ENCODE measurements around the gene FAR1.

FAR1 gene

GRCh38 chr11:13667795-13668101 lies 720 bp upstream of the FAR1 start:
- no peak for ATAC-seq (ENCODE audit: insufficient read depth, low read depth)
- H3K4me1 ChIP-seq (ENCODE audit: insufficient read depth, low read length) = no peaks in the 10 kb centered on the region
- no peak for DNase-seq
- H3K4me2 ChIP-seq (ENCODE audit: insufficient read depth, low read length) = no peak overlapping the region
- H3K79me2 ChIP-seq (ENCODE audit: insufficient read depth, low read length) = no peaks in the 10 kb centered on the region
- H3K36me3 ChIP-seq (ENCODE audit: insufficient read depth, low read length) = no peaks in the 10 kb centered on the region
- H3K9ac ChIP-seq (ENCODE audit: low read depth, low read length) = no peak overlapping the region
- no peaks in the 10 kb centered on the region for H3K27me3 ChIP-seq (ENCODE audit: insufficient read depth, low read length, poor library complexity)
- TF ChIP-seq EZH2 (IDR thresholded peaks at IDR 0.05; ENCODE audit: borderline replicate concordance, low read depth, low read length, severe bottlenecking) = no peak
- TF ChIP-seq, protein P1, sequence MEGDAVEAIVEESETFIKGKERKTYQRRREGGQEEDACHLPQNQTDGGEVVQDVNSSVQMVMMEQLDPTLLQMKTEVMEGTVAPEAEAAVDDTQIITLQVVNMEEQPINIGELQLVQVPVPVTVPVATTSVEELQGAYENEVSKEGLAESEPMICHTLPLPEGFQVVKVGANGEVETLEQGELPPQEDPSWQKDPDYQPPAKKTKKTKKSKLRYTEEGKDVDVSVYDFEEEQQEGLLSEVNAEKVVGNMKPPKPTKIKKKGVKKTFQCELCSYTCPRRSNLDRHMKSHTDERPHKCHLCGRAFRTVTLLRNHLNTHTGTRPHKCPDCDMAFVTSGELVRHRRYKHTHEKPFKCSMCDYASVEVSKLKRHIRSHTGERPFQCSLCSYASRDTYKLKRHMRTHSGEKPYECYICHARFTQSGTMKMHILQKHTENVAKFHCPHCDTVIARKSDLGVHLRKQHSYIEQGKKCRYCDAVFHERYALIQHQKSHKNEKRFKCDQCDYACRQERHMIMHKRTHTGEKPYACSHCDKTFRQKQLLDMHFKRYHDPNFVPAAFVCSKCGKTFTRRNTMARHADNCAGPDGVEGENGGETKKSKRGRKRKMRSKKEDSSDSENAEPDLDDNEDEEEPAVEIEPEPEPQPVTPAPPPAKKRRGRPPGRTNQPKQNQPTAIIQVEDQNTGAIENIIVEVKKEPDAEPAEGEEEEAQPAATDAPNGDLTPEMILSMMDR (IDR thresholded peaks at IDR 0.05; ENCODE audit: borderline replicate concordance, extremely low read depth, low read length, poor library complexity, severe bottlenecking) = no peak
- H3K27ac ChIP-seq (ENCODE audit: low read length) = no peak overlapping the region
- H3K9me3 ChIP-seq (ENCODE audit: insufficient read depth, low read length, severe bottlenecking) = no peaks in the 10 kb centered on the region
- H2AFZ ChIP-seq (ENCODE audit: low read depth, low read length) = no peak overlapping the region
- no peak overlapping the region for H3K4me3 ChIP-seq (ENCODE audit: low read depth in 1 of 2, low read length in 2 of 2)
- H4K20me1 ChIP-seq (ENCODE audit: insufficient read depth, low read length) = no peaks in the 10 kb centered on the region

DNA sequence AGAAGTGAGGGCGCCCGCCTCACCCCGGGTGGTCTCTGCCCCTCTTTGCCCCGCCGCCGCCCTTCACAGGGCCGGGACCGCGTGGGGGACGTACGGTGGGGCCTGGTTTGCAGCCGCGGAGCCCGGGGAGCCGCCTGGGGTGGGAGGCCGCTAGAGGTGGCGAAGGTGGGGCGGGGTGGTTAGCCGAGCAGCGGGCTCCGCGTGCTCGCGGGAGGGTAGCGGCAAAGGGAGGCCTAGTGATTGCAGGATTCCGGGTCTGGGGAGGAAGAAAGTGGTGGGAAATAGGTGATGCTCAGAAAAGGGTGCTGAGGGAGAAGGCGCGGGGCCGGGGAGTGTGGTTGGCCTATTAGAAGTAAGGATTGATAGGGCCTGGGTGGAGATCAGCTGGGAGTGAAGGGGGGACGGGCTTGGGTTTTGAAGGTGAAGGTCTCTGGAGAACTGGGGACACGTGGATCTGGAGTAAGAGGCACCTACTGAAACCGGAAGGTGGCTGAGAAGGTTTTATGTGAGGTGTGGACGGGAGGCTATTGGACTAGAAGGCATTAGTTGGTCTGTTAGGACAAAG lies 571 bp downstream of the FAR1 start:
- Histone ChIP-seq H3K9me3 (ENCODE audit: insufficient read depth, low read length, severe bottlenecking) (no peaks in the 10 kb centered on the region), H3K4me1 (ENCODE audit: insufficient read depth, low read length) (no peaks in the 10 kb centered on the region), H4K20me1 (ENCODE audit: insufficient read depth, low read length) (no peaks in the 10 kb centered on the region), H2AFZ (ENCODE audit: low read depth, low read length) (no peak overlapping the region), H3K4me2 (ENCODE audit: insufficient read depth, low read length) (no peak overlapping the region), H3K4me3 (ENCODE audit: low read depth in 1 of 2, low read length in 2 of 2) (no peak overlapping the region), H3K36me3 (ENCODE audit: insufficient read depth, low read length) (no peaks in the 10 kb centered on the region), H3K27me3 (ENCODE audit: insufficient read depth, low read length, poor library complexity) (no peaks in the 10 kb centered on the region), H3K9ac (ENCODE audit: low read depth, low read length) (no peak overlapping the region), H3K79me2 (ENCODE audit: insufficient read depth, low read length) (no peaks in the 10 kb centered on the region), H3K27ac (ENCODE audit: low read length) (no peak overlapping the region)
- DNase-seq (no peak), ATAC-seq (ENCODE audit: insufficient read depth, low read depth) (no peak)
- no peak for TF ChIP-seq EZH2 (IDR thresholded peaks at IDR 0.05; ENCODE audit: borderline replicate concordance, low read depth, low read length, severe bottlenecking)
- TF ChIP-seq, protein P1 (IDR thresholded peaks at IDR 0.05; ENCODE audit: borderline replicate concordance, extremely low read depth, low read length, poor library complexity, severe bottlenecking) = no peak

GRCh38 chr11:13669544-13670488 lies 1.3 kb downstream of the FAR1 start:
- no peak overlapping the region for H3K4me3 ChIP-seq (ENCODE audit: low read depth in 1 of 2, low read length in 2 of 2)
- no peaks in the 10 kb centered on the region for H3K36me3 ChIP-seq (ENCODE audit: insufficient read depth, low read length)
- H3K9ac ChIP-seq (ENCODE audit: low read depth, low read length) = no peak overlapping the region
- no peaks in the 10 kb centered on the region for H3K9me3 ChIP-seq (ENCODE audit: insufficient read depth, low read length, severe bottlenecking)
- no peaks in the 10 kb centered on the region for H3K79me2 ChIP-seq (ENCODE audit: insufficient read depth, low read length)
- no peaks in the 10 kb centered on the region for H3K4me1 ChIP-seq (ENCODE audit: insufficient read depth, low read length)
- no peak for ATAC-seq (ENCODE audit: insufficient read depth, low read depth)
- H2AFZ ChIP-seq (ENCODE audit: low read depth, low read length) = no peak overlapping the region
- H3K27ac ChIP-seq (ENCODE audit: low read length) = no peak overlapping the region
- H3K4me2 ChIP-seq (ENCODE audit: insufficient read depth, low read length) = no peak overlapping the region
- no peak for TF ChIP-seq EZH2 (IDR thresholded peaks at IDR 0.05; ENCODE audit: borderline replicate concordance, low read depth, low read length, severe bottlenecking)
- TF ChIP-seq, protein P1 (IDR thresholded peaks at IDR 0.05; ENCODE audit: borderline replicate concordance, extremely low read depth, low read length, poor library complexity, severe bottlenecking) = no peak
- no peak for DNase-seq
- H4K20me1 ChIP-seq (ENCODE audit: insufficient read depth, low read length) = no peaks in the 10 kb centered on the region
- no peaks in the 10 kb centered on the region for H3K27me3 ChIP-seq (ENCODE audit: insufficient read depth, low read length, poor library complexity)
